Neural progenitor cell (in vitro differentiated cells): ENCODE data around the gene CALB2.

Experiments
- EZH2 ChIP-seq: fragments of 200-600 bp; sonication (generic); IDR thresholded peaks from 2 replicates; pipeline ENCODE4 v1.6.1; 2017; ENCODE audit warnings: antibody characterized with exemption, mild to moderate bottlenecking, moderate library complexity
- EZH2phosphoT487 ChIP-seq: fragments of 200-600 bp; sonication (generic); IDR thresholded peaks from 2 replicates; pipeline ENCODE4 v1.6.1; 2017; ENCODE audit warnings: antibody characterized with exemption
- TF ChIP-seq, protein P1 (sequence below): fragments of 200-600 bp; sonication (generic); IDR thresholded peaks from 2 replicates; pipeline ENCODE4 v1.5.1; 2017; ENCODE audit warnings: antibody characterized with exemption, mild to moderate bottlenecking

GRCh38 chr16:71341881-71342280 lies 16.6 kb upstream of the CALB2 start:
- TF ChIP-seq, protein P1, sequence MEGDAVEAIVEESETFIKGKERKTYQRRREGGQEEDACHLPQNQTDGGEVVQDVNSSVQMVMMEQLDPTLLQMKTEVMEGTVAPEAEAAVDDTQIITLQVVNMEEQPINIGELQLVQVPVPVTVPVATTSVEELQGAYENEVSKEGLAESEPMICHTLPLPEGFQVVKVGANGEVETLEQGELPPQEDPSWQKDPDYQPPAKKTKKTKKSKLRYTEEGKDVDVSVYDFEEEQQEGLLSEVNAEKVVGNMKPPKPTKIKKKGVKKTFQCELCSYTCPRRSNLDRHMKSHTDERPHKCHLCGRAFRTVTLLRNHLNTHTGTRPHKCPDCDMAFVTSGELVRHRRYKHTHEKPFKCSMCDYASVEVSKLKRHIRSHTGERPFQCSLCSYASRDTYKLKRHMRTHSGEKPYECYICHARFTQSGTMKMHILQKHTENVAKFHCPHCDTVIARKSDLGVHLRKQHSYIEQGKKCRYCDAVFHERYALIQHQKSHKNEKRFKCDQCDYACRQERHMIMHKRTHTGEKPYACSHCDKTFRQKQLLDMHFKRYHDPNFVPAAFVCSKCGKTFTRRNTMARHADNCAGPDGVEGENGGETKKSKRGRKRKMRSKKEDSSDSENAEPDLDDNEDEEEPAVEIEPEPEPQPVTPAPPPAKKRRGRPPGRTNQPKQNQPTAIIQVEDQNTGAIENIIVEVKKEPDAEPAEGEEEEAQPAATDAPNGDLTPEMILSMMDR, result no peak
- no peak for TF ChIP-seq EZH2
- no peak for TF ChIP-seq EZH2phosphoT487
